Measurements from ENCODE around the gene PCSK4. TPM values are rescaled to one million over a fixed set of nuclear protein-coding genes. Genes with fewer than 3 reads are reported as not detected.

Gene PCSK4
- total RNA-seq, 2 experiments from 2014 or later = 1.5 to 2.7 TPM

DNA sequence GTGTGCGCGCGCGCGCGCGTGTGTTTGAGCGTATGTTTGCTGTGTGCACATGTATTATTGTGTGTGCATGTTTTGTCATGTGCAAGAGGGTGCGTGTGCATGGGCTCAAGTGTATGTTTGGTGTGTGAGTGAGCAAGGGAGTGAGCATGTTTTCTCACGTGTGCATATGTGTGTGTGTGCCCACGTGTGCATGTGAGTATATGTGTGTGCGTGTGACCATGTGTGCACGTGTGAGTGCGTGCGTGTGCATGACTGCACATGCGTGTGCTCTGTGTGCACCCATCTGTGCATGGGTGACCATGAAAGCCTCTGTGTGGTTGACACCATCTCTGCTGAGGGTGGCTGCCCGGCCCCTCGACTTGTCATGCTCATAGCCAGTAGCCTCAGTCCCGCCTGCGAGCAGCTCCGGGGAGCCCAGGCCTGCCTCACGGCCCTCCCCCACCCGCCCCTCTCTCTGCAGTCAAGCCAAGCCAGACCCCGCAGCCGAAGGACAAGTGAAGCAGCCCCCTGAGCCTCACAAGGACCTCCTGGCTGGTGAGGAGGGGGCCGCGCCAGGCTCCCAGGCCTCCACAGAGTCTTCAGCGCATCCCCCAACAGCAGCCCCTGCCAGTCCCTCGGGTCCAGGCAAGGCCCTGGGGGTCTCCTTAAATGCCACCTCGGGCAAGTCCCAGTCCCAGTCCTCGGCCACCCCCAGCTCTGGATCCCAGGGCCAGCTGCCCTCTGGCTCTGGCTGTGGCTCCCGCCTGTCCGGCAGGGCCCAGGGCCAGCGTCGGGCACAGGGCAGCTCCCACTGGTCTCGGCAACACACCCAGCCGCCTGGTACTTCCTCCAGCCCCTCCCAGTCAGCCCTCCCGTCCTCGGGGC is 6.8 kb upstream of the PCSK4 start:
- no peak overlapping the region for H3K4me3 Mint-ChIP-seq
- H3K27me3 Mint-ChIP-seq = no peaks in the 10 kb centered on the region
- no peaks in the 10 kb centered on the region for H3K36me3 Mint-ChIP-seq
- peaks cover 2% of the 10 kb centered on the region for H3K4me1 Mint-ChIP-seq (ENCODE audit: low read depth)
- no peak for DNase-seq
- H3K27ac Mint-ChIP-seq = no peak overlapping the region
- ChIA-PET POLR2A (no interaction called here), CTCF (no interaction called here)
- H3K9me3 Mint-ChIP-seq = no peaks in the 10 kb centered on the region
- intact Hi-C loops (cut with micrococcal nuclease) = no loop called here

DNA sequence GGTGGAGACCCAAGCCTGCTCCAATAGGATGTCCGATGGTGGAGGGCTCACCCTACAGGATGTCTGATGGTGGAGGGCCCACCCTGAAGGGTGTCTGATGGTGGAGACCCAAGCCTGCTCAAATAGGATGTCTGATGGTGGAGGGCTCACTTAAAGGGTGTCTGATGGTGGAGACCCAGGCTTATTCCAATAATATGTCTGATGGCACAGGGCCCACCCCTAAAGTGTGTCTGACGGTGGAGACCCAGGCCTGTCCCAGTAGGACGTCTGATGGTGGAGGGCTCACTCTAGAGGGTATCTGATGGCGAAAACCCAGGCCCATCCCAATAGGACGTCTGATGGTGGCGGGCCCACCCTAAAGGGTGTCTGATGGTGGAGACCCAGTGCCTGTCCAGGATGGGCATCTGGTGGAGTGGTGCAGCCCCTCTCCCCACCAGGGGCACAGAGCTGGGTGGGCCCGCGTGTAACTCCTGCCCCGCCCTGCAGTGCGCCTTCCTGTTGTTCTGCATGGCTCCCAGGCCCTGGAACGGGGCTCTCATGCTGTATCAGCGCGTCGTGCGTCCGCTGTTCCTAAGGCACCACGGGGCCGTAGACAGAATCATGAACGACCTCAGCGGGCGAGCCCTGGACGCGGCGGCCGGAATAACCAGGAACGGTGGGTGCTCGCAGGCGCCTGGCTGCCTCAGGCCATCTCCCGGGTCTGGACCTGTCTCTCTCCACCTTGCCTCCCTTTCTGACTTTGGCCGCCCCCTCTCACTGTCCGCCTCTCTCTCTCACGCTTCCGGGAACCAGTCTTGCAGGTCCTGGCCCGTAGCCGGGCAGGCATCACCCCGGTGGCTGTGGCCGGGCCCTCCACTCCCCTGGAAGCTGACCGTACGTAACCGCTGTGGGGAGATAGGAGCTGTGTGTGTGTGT is 5.9 kb upstream of the PCSK4 start:
- DNase-seq = no peak
- Mint-ChIP-seq H3K4me1 (ENCODE audit: low read depth) (peaks cover 7% of the 10 kb centered on the region), H3K4me3 (no peak overlapping the region), H3K36me3 (no peaks in the 10 kb centered on the region), H3K27ac (no peak overlapping the region), H3K9me3 (no peaks in the 10 kb centered on the region), H3K27me3 (peaks cover 2% of the 10 kb centered on the region)
- ChIA-PET CTCF (no interaction called here), POLR2A (no interaction called here)
- intact Hi-C loops (cut with micrococcal nuclease) = no loop called here

DNA sequence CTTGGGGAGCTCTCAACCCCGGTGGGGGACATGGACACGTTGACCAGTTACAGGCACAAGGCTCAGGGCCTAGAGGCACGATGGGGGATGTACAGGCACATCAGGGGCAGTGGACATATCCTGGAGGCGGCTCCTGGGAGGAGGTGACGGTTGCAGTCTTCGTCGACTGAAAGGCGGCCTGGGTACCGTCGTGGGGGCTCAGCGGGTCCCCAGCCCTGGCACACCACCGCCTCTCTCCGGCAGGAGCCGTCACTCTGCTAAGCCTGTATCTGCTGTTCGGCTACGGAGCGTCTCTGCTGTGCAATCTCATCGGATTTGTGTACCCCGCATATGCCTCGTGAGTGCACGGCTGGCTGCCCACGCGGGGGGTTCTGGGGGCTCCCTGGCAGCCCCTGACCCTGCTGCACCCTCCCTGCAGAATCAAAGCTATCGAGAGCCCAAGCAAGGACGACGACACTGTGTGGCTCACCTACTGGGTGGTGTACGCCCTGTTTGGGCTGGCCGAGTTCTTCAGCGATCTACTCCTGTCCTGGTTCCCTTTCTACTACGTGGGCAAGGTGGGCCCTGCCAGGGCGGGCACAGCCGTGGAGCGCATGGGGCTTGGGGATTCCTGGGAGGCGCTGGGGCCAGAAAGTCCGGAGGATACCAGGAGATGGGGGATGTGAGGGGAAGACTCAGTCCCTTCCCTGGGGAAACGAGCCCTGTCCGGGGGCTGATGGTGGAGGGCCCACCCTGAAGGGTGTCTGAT is 5.1 kb upstream of the PCSK4 start:
- ChIA-PET CTCF (no interaction called here), POLR2A (no interaction called here)
- no peak overlapping the region for H3K4me3 Mint-ChIP-seq
- no peaks in the 10 kb centered on the region for H3K9me3 Mint-ChIP-seq
- DNase-seq = no peak
- no peak overlapping the region for H3K27ac Mint-ChIP-seq
- intact Hi-C loops (cut with micrococcal nuclease) = no loop called here
- no peaks in the 10 kb centered on the region for H3K36me3 Mint-ChIP-seq
- peaks cover 10% of the 10 kb centered on the region for H3K4me1 Mint-ChIP-seq (ENCODE audit: low read depth)
- peaks cover 2% of the 10 kb centered on the region for H3K27me3 Mint-ChIP-seq

DNA sequence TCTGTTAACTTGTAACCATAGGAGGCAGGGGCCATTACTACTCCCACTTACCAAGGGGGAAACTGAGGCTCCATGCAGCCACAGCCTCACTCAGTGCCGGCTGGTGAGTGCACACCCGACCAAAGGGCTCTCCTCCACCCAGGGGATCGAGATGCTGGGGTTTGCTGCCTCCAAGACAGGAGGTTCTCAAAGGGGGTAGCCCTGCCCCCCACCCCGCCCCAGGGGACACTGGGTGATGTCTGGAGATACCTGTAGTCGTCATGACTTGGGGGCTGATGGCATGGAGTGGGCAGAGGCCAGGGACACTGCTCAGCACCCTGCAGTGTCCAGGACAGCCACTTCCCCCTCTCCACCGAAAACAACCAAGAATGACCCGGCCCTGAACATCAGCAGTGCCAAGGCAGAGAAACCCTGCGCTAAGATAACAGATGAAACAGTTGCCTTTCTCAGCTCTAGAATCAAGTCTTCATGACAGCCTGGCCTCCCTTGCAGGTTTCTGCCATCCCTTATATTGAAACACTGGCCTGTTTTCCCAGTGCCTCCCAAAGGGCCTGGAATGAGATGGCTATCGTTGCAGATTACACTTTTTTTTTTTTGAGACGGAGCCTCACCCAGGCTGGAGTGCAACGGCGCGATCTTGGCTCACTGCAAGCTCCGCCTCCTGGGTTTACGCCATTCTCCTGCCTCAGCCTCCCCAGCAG is 4.1 kb upstream of the PCSK4 start:
- ChIA-PET CTCF (no interaction called here), POLR2A (no interaction called here)
- no peaks in the 10 kb centered on the region for H3K36me3 Mint-ChIP-seq
- H3K4me3 Mint-ChIP-seq = no peak overlapping the region
- H3K9me3 Mint-ChIP-seq = no peaks in the 10 kb centered on the region
- H3K4me1 Mint-ChIP-seq (ENCODE audit: low read depth) = peaks cover 13% of the 10 kb centered on the region
- DNase-seq = no peak
- intact Hi-C loops (cut with micrococcal nuclease) = loop anchor here (5.0 kb wide), 1 partner anchor 37 kb away; no protein-coding TSS in a partner anchor
- peaks cover 2% of the 10 kb centered on the region for H3K27me3 Mint-ChIP-seq
- H3K27ac Mint-ChIP-seq = no peak overlapping the region

DNA sequence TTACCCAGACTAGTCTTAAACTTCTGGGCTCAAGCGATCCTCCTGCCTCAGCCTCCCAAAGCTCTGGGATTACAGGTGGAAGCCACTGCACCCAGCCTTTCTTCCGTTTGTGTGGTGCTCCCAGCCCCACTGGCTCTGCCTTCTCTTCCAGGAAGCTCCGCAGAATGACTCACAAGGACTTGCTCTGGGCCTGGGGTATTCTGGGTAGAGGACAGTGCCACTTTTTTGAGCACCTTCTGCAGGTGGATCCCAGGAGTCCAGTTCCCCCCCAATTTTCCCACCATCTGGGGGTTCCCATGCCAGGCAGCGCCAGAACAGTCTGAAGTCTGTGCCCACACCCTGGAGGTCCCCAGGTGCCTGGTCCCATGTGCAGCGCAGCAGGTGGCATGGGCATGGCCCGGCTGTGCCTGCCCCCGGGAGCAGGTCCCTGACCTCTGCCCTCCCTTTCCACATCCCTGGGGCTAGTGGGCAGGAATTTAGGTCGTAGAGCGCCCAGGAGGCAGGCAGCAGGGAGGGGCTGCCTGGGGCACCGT is 2.4 kb upstream of the PCSK4 start:
- no peaks in the 10 kb centered on the region for H3K36me3 Mint-ChIP-seq
- H3K4me1 Mint-ChIP-seq (ENCODE audit: low read depth) = peaks cover 13% of the 10 kb centered on the region
- no peak for DNase-seq
- intact Hi-C loops (cut with micrococcal nuclease) = loop anchor here (5.0 kb wide), 1 partner anchor 35 kb away; no protein-coding TSS in a partner anchor
- CTCF ChIA-PET = no interaction called here
- H3K9me3 Mint-ChIP-seq = no peaks in the 10 kb centered on the region
- H3K27me3 Mint-ChIP-seq = peaks cover 2% of the 10 kb centered on the region
- H3K4me3 Mint-ChIP-seq = no peak overlapping the region
- no peak overlapping the region for H3K27ac Mint-ChIP-seq
- POLR2A ChIA-PET = no interaction called here

DNA sequence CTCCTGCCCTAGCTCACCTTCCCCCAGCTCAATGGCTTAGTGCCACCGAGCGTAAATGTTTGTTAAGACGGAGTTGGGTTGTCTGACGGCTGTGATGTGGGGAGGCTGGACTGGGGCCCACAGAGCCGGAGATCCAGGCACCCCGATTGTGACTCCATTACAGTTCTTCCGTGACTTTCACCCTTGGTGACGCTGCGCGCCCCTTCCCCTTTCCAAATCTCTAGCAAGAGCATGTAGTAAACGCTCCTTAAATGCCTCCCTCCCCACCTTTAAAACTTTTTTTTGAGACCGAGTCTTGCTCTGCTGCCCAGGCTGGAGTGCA is 1.7 kb upstream of the PCSK4 start:
- ChIA-PET POLR2A (no interaction called here), CTCF (interaction anchor here (1.6 kb wide), 1 partner anchor 11 kb away, joined by 14 read pairs; no protein-coding TSS in a partner anchor)
- Mint-ChIP-seq H3K4me3 (peak overlapping the region; percentile 55), H3K4me1 (ENCODE audit: low read depth) (peaks cover 13% of the 10 kb centered on the region), H3K27me3 (peaks cover 2% of the 10 kb centered on the region), H3K36me3 (no peaks in the 10 kb centered on the region), H3K9me3 (no peaks in the 10 kb centered on the region), H3K27ac (no peak overlapping the region)
- intact Hi-C loops (cut with micrococcal nuclease) = loop anchor here (2.0 to 5.0 kb wide), 2 partner anchors 15 to 35 kb away; no protein-coding TSS in a partner anchor
- DNase-seq = no peak

DNA sequence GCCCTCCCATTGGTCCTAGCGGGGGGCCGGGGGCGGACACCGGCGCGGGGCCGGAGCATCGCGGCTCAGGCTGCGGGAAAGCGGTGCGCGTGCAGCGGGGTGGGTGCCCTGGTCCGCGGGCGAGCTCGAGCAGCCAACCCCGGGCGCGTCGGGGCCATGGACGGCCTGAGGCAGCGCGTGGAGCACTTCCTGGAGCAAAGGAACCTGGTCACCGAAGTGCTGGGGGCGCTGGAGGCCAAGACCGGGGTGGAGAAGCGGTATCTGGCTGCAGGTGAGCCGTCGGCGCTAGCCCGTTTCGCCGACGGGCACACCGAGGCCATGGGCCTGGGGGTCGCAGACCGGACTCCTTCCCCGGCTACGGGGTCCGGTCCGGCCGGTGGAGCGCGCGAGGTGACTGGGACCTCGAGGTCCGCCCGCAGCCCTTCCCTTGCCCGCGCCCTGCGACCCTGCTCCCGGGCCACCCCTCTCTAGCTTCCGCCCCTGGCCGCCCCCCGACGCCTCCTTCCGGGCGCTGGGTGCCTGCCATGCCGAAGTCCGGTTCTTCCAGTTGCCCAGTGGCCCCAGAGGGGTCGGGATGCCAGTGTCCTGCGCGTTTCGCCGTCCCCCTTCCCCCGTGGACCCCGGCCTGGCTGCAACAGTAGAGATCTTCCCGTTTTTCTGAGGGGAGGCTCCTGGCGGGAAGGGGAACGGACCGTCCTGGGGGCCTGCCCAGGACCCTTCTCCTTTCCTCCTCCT is 1.1 kb upstream of the PCSK4 start, which contains the start of gene REEP6:
Gene REEP6 (plus strand): TSS at position 68 of the 735 bp plus-strand sequence. CDS start 89 bp downstream, at position 157.
- H3K36me3 Mint-ChIP-seq = no peaks in the 10 kb centered on the region
- POLR2A ChIA-PET = no interaction called here
- intact Hi-C loops (cut with micrococcal nuclease) = loop anchor here (2.0 to 5.0 kb wide), 2 partner anchors 16 to 34 kb away; no protein-coding TSS in a partner anchor

DNA sequence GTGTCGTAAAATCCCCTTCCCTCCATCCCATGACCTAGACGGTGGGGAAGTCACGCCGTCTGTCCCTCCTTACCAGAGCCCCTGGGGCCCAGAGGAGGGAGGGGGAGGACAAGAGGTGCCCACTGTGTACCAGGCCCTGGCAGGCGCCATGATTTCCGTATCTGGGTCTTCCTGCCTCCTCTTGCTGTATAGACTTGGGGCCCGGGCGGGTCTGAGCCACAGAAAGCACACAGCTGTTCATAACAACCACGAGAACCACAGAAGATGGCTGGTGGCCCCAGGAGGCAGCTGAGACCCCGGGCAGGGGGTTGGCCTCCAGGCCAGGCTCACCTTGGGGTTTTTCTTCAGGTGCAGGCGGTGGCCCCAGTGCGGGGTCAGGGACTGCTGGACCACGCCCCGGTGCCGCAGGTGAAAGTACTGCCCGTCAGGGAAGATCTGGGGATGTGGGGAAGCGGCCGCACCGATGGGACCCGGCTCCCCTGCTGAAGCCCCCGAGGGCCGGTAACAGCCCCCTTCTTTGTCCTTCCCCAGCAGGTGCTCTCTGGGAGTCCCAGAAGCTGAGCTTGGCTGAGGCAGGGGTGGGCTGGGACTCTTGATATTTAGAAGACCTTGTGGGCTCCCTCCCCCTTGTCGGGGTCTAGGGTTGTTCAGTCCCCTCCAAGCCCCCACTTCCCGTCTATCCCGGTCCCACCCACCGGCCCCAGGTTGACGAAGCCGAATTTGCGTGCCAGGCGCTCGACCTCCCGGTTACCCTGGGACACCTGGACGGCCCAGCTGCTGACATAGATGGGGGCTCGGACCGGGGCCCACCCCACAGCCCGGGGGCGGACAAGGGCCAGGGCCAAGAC is 463 bp downstream of the PCSK4 start:
- Mint-ChIP-seq H3K36me3 (no peaks in the 10 kb centered on the region), H3K4me1 (ENCODE audit: low read depth) (peaks cover 13% of the 10 kb centered on the region), H3K27me3 (peaks cover 2% of the 10 kb centered on the region), H3K9me3 (no peaks in the 10 kb centered on the region), H3K4me3 (peak overlapping the region; percentile 26), H3K27ac (no peak overlapping the region)
- DNase-seq = no peak
- intact Hi-C loops (cut with micrococcal nuclease) = loop anchor here (1.0 to 5.0 kb wide), 3 partner anchors 10 to 32 kb away; partner anchors contain the start of gene C19orf25
- CTCF ChIA-PET = no interaction called here
- POLR2A ChIA-PET = no interaction called here

More for the DNA sequence above, 1.1 kb upstream of the PCSK4 start, which contains the start of gene REEP6:
- H3K4me3 Mint-ChIP-seq = peak within 1 kb of the TSS; percentile 76
- peaks cover 13% of the 10 kb centered on the region for H3K4me1 Mint-ChIP-seq (ENCODE audit: low read depth)
- H3K9me3 Mint-ChIP-seq = no peaks in the 10 kb centered on the region
- H3K27me3 Mint-ChIP-seq = peaks cover 2% of the 10 kb centered on the region
- CTCF ChIA-PET = interaction anchor here (0.7 to 1.6 kb wide), 3 partner anchors 11 to 65 kb away, joined by 3 to 14 read pairs (median 3); no protein-coding TSS in a partner anchor
- peak within 1 kb of the TSS; percentile 52 for H3K27ac Mint-ChIP-seq
- no peak for DNase-seq

DNA sequence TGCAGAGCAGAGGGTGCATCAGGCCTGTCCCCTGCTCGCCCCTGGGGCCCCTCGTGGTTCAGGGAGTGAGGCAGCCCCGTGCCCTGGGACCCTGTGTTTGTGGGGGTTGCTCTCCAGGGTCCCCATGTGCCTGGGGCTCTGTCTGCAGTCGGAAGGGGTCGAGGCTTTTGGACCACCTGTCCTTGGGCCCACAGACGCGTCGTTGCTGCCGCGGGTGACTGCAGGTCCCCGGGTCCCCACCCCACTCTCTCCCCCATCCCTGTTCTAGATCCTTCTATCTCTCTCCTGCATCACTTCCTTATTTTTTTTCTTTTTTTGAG is 1.9 kb downstream of the PCSK4 start:
- no peak overlapping the region for H3K27ac Mint-ChIP-seq
- no peaks in the 10 kb centered on the region for H3K9me3 Mint-ChIP-seq
- no peak for DNase-seq
- peaks cover 13% of the 10 kb centered on the region for H3K4me1 Mint-ChIP-seq (ENCODE audit: low read depth)
- POLR2A ChIA-PET = no interaction called here
- H3K27me3 Mint-ChIP-seq = peaks cover 2% of the 10 kb centered on the region
- no peaks in the 10 kb centered on the region for H3K36me3 Mint-ChIP-seq
- intact Hi-C loops (cut with micrococcal nuclease) = no loop called here
- CTCF ChIA-PET = no interaction called here
- no peak overlapping the region for H3K4me3 Mint-ChIP-seq

DNA sequence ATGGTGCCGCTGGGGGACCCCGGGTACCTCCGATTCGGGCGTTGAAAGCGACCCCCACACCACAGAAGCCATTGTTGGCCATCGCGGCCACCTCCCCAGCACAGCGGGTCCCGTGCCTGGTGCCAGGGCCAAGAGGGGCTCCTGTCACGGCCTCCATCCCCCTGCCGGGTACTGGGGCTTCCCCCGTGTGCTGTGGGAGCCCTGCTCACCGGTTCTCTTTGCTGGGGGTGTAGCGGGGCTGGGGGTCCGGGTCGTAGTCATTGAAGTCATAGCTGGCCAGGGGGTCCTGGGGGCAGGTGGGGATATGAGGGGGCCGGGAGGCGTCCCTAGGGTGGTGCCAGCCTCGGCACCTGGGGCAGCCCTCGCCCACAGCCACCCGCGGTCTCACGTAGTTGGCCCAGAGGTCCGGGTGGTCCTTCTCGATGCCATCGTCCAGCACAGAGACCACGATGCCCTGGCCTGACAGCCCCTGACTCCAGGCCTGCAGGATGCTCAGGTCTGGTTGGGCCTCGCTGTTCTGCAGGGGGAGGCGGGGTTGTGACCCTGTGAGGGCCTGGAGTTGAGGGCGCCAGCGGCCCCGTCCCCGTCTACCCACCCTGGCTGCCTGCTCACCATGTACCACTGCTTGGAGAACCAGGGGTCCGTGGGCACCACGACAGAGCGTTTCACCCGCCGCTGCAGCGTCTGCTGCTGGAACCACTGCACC is 2.4 kb downstream of the PCSK4 start:
- CTCF ChIA-PET = no interaction called here
- intact Hi-C loops (cut with micrococcal nuclease) = no loop called here
- Mint-ChIP-seq H3K36me3 (no peaks in the 10 kb centered on the region), H3K27me3 (peaks cover 2% of the 10 kb centered on the region), H3K4me1 (ENCODE audit: low read depth) (peaks cover 13% of the 10 kb centered on the region), H3K9me3 (no peaks in the 10 kb centered on the region), H3K4me3 (no peak overlapping the region), H3K27ac (no peak overlapping the region)
- POLR2A ChIA-PET = no interaction called here
- no peak for DNase-seq
